Stimulated activated CD8-positive, alpha-beta memory T cell treated with anti-CD3 and anti-CD28 coated beads, Interleukin-4, amount 100 ng/mL, for 24 hours (primary cell): ENCODE measurements around the gene IL4R.
"Not testable (repeated sequence)": the region's sequence is repeated elsewhere in the genome, so short reads cannot be mapped to it uniquely, and the experiment has no call there.

Experiments
- DNase-seq: peaks from one replicate; pipeline ENCODE4 v3.0.0-alpha.2; 2020; ENCODE audit warnings: low read depth

Gene IL4R

DNA sequence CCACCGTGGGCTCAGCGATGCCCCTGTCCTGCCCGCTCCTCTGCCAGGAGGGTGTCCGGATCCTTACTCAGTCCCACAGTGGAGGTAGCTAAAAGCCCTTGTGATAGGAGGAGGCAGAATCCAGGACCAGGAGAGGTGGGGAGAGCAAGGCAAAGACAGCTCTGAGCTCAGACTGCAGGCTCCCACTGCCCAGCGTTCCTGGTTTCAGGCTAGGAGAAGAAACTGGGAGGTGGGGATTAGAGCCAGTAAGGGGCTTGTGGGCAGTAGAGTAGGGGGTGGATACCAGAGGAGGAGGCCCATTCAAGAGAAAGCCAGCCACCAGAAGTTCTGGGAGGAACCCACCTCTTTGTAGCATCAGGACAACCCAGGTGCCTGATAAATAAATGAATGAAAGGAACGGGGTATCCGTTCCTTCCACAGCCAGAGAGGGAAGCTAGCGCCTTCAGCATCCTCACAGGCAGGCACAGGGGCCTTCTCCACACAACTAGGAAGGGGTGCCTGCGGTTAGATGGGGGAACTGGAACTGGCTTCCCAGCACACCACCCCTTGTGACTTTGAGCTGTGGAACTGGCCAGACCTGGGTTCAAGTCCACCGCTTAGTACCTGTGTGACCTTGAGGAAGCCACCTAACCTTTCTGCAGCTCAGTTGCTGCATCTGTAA, 90.5 kb downstream of the IL4R start:
- DNase-seq: no peak

DNA sequence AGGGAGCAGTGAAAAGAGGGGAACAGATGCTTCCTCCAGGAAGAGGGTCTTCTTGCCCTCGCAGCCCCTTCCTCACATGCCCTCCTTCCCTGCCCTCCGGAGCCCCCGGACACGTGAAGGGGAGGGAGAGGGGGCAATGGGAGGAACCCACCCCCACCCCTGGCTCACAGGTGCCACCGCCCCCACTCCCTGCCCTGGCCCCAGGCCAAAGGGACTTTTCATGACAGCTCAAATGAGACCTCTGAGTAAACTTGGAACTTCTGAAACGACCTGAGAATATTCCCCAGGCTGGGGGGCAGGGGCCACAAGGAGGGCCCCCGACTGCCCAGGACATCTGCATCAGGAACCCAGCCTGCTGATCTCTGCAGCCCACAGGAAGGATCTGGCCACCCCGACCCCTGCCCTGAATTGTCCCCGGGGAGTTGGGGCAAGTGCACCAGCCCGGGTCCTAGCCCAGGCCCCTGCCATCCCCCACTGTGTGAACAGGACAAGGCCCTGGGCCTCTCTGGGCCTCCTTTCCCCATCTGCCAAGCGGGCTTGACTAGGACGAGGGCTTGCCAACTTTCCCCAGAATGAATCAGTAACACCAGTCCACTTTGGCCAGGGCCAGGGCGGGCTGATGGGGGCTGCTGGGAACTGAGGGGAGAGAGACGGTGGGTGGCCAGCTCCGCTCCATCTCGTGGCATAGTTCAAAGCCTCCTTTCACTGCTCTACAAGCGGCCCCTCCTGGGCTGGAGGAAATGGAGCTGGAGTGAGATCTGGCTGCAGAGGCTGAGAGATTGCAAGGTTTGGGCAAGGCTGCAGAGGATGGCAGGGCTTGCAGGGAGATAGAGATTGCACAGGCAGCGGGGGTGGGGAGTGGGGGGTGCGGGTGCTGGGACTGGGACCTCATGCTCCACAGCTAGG, 92.0 kb downstream of the IL4R start:
- DNase-seq: peak; percentile 68

DNA sequence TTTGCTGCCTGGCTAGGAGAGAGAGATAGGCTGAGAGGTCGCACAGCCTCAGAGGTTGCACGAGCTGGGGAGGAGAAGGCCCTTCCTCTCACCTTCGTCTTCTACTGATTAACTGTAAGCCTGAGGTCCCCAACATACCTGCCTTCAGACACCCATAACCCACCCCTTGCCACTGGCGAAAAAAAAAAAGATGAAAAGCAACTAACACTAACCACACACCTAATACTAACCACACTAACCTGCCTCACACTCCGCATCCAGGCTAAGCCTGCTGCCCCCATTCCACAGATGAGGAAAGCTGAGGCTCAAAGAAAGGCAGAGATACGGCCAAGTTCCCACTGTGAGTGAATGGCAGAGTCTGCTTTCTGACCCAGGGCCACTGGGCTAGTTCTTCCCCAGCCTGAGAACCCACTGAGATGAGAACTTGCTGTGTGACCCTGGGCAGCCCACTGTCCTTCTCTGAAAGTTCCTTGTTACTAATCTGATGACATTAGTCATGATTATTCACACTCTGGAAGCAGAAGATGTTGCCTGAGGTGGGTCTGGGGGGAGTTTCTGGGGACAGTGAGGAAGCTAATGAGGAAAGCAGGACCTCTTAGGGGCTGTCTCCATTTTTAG, 92.8 kb downstream of the IL4R start:
- DNase-seq: no peak

DNA sequence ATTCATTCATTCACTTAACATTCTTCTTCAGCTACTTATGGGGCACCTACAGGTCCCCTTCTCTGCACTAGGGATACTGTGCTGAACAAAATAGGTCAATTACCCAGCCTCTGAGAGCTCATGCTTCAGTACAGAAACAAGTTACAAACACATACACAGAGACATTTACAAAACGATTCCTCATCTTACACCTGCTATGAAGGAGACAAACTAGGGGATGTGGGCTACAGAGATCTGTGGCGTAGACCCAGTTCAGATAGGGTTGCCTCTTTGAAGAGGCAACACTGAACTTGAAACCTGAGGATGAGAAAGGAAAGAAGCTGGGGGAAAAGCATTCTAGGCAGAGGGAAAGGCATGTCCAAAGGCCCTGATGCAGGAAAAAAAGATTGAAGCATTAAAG, 93.4 kb downstream of the IL4R start:
- no peak for DNase-seq

DNA sequence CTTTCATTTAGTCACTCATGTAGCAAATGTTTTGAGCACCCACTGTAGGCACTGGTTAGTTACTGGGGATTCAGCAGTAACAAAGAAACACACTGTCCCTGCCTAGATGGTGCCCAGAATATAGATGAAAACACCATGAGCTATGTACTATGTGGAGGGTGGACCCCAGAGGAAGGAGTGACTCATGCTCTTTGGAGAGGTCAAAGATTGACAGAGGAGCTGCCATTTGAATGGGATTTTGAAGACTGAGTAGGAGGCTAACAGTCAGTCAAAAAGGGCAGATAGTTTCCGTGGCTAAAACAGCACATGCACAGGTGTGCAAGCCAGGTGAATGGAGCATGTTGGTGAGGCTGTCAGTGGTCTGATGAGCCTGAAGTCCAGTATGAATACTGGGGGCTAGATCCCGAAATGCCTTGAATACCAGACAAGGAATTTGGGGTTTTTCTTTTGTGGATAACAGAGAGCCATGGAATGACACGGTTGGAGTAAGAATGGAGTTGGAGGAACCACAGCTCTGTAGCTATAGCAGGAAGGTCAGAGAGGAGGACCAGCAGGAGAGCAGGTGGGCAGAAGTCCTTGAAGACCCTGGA, 94.3 kb downstream of the IL4R start:
- DNase-seq: no peak

DNA sequence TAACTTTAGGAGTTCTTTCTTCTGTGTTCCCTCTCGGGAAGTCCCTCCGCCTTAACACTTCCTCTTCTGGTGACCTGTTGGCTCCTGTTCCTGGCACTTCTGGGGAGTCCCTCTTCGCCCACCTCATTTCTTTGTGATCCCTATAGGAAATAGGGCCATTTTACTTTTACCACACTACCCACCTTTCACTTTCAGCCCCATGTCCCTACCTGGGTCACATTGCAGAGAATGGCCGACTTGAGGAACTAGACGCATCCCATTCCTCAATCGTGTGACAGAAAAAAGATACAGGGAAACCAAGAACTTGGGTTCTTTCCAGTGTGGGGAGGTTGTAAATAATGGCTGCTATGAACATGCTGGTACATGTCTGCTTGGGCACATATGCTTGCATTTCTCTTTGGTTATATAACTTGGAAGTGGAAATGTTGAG, 94.8 kb downstream of the IL4R start:
- DNase-seq: no peak

DNA sequence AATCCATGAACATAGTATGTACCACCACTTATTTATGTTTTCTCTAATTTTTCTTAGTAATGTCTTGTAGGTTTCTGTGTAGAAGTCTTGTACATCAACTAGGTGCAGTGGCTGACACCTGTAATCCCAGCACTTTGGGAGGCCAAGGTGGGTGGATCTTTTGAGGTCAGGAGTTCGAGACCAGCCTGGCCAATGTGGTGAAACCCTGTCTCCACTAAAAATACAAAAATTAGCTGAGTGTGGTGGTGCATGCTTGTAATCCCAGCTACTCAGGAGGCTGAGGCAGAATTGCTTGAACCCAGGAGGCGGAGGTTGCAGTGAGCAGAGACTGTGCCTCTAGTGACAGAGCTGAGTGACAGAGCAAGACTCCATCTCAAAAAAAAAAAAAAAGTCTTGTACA, 96.2 kb downstream of the IL4R start:
- DNase-seq: not testable (repeated sequence)

DNA sequence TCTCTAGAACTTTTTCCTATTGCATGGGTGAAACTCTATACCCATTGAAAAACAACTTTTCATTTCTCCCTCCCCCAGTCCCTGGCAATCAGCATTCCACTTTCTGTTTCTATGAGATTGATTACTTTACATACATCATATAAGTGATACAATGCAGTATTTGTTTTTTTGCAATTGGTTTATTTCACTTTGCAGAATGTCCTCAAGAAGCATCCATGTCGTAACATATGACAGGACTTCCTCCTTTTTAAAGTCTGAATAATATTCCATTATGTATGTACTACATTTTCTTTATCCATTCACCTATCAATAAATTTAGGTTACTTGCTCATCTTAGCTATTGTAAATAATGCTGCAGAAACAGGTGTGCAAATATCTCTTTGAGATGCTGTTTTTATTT, 97.0 kb downstream of the IL4R start:
- DNase-seq: no peak

DNA sequence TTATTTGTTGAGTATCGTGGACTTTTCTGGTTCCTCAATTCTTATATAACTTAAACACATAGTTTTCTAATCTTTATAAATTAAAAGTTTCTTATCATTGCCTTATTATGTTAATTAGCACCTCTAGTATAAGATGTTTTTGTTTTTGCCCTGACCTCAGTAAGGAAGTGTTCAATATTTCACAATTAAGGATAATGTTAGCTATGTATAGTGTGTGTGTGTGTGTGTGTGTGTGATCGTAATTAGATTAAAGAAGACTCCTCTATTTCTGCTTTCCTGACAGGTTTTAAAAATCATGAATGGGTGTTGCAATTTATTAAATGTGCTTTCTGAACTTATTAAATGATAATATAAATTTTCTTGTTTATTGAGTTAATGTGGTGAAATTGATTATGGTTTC, 100.2 kb downstream of the IL4R start:
- DNase-seq: no peak
